HepG2 (cell line): ENCODE data around the gene AKTIP. TPM values are rescaled to one million over a fixed set of nuclear protein-coding genes. Genes with fewer than 3 reads are reported as not detected.

Experiments used
- ATAC-seq: fragments of 200-7000 bp; cut with Tn5 transposase; 3 replicates; pipeline ENCODE4 v1.9.1; 2020; ENCODE audit warnings: mild to moderate bottlenecking, moderate library complexity
- BruUV-seq: library from RNA; stranded (reverse); fragments of 400-500 nt; replicated peaks from 2 replicates; lab custom pipeline; 2021; lab: Mats Ljungman, UMichigan
- CTCF ChIA-PET: fragments of 300-600 bp; formaldehyde crosslinking; extraction: SDS; loops from one replicate; lab custom pipeline; 2021; ENCODE audit warnings: low total read pairs, inconsistent platforms, low intra/inter-chr PET ratio; lab: Yijun Ruan, JAX
- POLR2A ChIA-PET: fragments of 350-600 bp; sonication (Branson Sonifier 250); formaldehyde crosslinking; loops from one replicate; lab custom pipeline; 2020; ENCODE audit warnings: antibody characterized with exemption, inconsistent platforms; lab: Yijun Ruan, JAX
- DNase-seq: peaks from one replicate; pipeline ENCODE4 v3.0.0-alpha.2; 2015; ENCODE audit warnings: low spot score
- FAIRE-seq: peaks from 3 replicates; lab custom pipeline; 2011; peaks lifted over from hg19 to GRCh38; lab: Jason Lieb, UNC
- H2AFZ ChIP-seq: one replicate; pipeline ENCODE4 v1.6.1; 2011; ENCODE audit warnings: low read length, inconsistent platforms
- H3K27ac ChIP-seq: fragments of 300-600 bp; 3 replicates; pipeline ENCODE4 v1.8.0; 2011; ENCODE audit warnings: mixed run types, mild to moderate bottlenecking, mixed read lengths, low read length, inconsistent platforms; ENCODE audit not compliant: insufficient read depth; ENCODE audit errors: extremely low read length
- H3K27me3 ChIP-seq, 2 experiments: fragments of 200-600 bp in 1 of 2; 2 replicates in 1 of 2; 3 replicates in 1 of 2; pipeline versions ENCODE4 v1.6.0 to v1.8.0; 2011; ENCODE audit warnings: low read length in 2 of 2, mild to moderate bottlenecking in 2 of 2, moderate library complexity in 2 of 2, inconsistent platforms in 1 of 2; ENCODE audit not compliant: insufficient read depth in 2 of 2, control insufficient read depth in 1 of 2
- H3K36me3 ChIP-seq, 2 experiments: fragments of 200-600 bp in 1 of 2; replicated peaks in 1 of 2; 2 replicates in 1 of 2; 3 replicates in 1 of 2; pipeline versions ENCODE4 v1.5.1 to v1.8.0; 2011; ENCODE audit warnings: low read length in 2 of 2, inconsistent platforms in 1 of 2; ENCODE audit not compliant: insufficient read depth in 2 of 2, control insufficient read depth in 1 of 2
- H3K4me1 ChIP-seq: 2 replicates; pipeline ENCODE4 v1.5.1; 2012; ENCODE audit warnings: low read length, inconsistent platforms; ENCODE audit not compliant: insufficient read depth
- H3K4me2 ChIP-seq: 2 replicates; pipeline ENCODE4 v1.6.0; 2011; ENCODE audit warnings: low read depth, low read length, inconsistent platforms
- H3K4me3 ChIP-seq, 3 experiments: fragments of 200-600 bp in 1 of 3; sonication (generic), shearing (Covaris generic) in 1 of 3; replicated peaks in 1 of 3; 2 replicates each; pipeline ENCODE4 v1.5.1; 2011 to 2016; ENCODE audit warnings: low read length in 3 of 3, inconsistent platforms in 2 of 3, low read depth in 2 of 3, mild to moderate bottlenecking in 2 of 3, control low read depth in 1 of 3, mixed read lengths in 1 of 3; ENCODE audit not compliant: insufficient read depth in 1 of 3
- H3K79me2 ChIP-seq: one replicate; pipeline ENCODE4 v1.6.1; 2011; ENCODE audit warnings: low read length, inconsistent platforms; ENCODE audit not compliant: insufficient read depth
- H3K9ac ChIP-seq: 2 replicates; pipeline ENCODE4 v1.6.0; 2011; ENCODE audit warnings: mild to moderate bottlenecking, low read depth, low read length, inconsistent platforms; ENCODE audit not compliant: insufficient read depth
- H3K9me3 ChIP-seq: 2 replicates; pipeline ENCODE4 v1.5.1; 2012; ENCODE audit warnings: mild to moderate bottlenecking, low read length
- H4K20me1 ChIP-seq: 2 replicates; pipeline ENCODE4 v1.6.0; 2011; ENCODE audit warnings: inconsistent platforms, mild to moderate bottlenecking, low read length, moderate library complexity; ENCODE audit not compliant: insufficient read depth
- FOSL1 ChIP-seq: sonication (generic); formaldehyde crosslinking; IDR thresholded peaks from 2 replicates; pipeline ENCODE4 v1.9.0; 2021; ENCODE audit warnings: missing genetic modification reagents, borderline replicate concordance
- GPN1 ChIP-seq: sonication (generic); formaldehyde crosslinking; IDR thresholded peaks from 2 replicates; pipeline ENCODE4 v1.5.1; 2020; ENCODE audit warnings: missing genetic modification reagents, borderline replicate concordance
- JUNB ChIP-seq: sonication (generic); formaldehyde crosslinking; IDR thresholded peaks from 2 replicates; pipeline ENCODE4 v1.8.0; 2022; ENCODE audit warnings: missing genetic modification reagents, mild to moderate bottlenecking, borderline replicate concordance
- KAT7 ChIP-seq: IDR thresholded peaks from 2 replicates; pipeline ENCODE4 v1.6.1; 2018; ENCODE audit warnings: borderline replicate concordance, missing compliant biosample characterization
- NFATC3 ChIP-seq: sonication (generic); formaldehyde crosslinking; IDR thresholded peaks from 2 replicates; pipeline ENCODE4 v1.5.1; 2020; ENCODE audit warnings: mild to moderate bottlenecking, missing genetic modification reagents
- RXRB ChIP-seq: IDR thresholded peaks from 2 replicates; pipeline ENCODE4 v1.6.1; 2016; ENCODE audit warnings: borderline replicate concordance, missing genetic modification reagents, missing compliant biosample characterization
- ZNF232 ChIP-seq: sonication (generic); formaldehyde crosslinking; IDR thresholded peaks from 2 replicates; pipeline ENCODE4 v1.4.0; 2020; ENCODE audit warnings: missing genetic modification reagents, borderline replicate concordance
- ZNF557 ChIP-seq: sonication (generic); formaldehyde crosslinking; IDR thresholded peaks from 2 replicates; pipeline ENCODE4 v1.4.0; 2020; ENCODE audit warnings: missing genetic modification reagents
- ZNF567 ChIP-seq: sonication (generic); formaldehyde crosslinking; IDR thresholded peaks from 2 replicates; pipeline ENCODE4 v1.8.1; 2023; ENCODE audit warnings: mild to moderate bottlenecking, missing genetic modification reagents, borderline replicate concordance
- ZNF605 ChIP-seq: sonication (generic); formaldehyde crosslinking; IDR thresholded peaks from 2 replicates; pipeline ENCODE4 v1.8.0; 2022; ENCODE audit warnings: mild to moderate bottlenecking, missing genetic modification reagents
- ZSCAN31 ChIP-seq: sonication (generic); formaldehyde crosslinking; IDR thresholded peaks from 2 replicates; pipeline ENCODE4 v1.5.0; 2020; ENCODE audit warnings: low read depth, mild to moderate bottlenecking, missing genetic modification reagents
- WGBS: methylation state at CpG from one replicate; pipeline ENCODE4 v1.1.6; 2017; ENCODE audit warnings: low lambda C conversion rate; 5-methylcytosine and 5-hydroxymethylcytosine counted together
- in situ Hi-C: cut with HindIII; loops from 2 replicates; pipeline ENCODE4 v1.10.0; 2017; ENCODE audit warnings: low pct_unique_long_range_greater_than_20kb; ENCODE audit not compliant: extremely low pct_ligation_motif_present
- intact Hi-C: fragments of 100-400 bp; cut with micrococcal nuclease; formaldehyde crosslinking; loops from one replicate; pipeline ENCODE4 v1.10.0; 2022; ENCODE audit not compliant: unreplicated experiment
- polyA plus RNA-seq, 8 experiments: library from polyadenylated mRNA; depleted of rRNA in 3 of 8; stranded (reverse) in 7 of 8; unstranded in 1 of 8; fragments of >200 nt; fragmentation: Illumina TruSeq in 4 of 8; extraction: Trizol in 4 of 8; gene quantifications; 2 replicates each; pipeline versions ENCODE4 v1.2.1 to v1.2.3, GENCODE V29; 2011 to 2016; ENCODE audit warnings: low read depth in 4 of 8, missing spikeins in 1 of 8, mixed read lengths in 1 of 8; ENCODE audit not compliant: insufficient read depth in 1 of 8
- total RNA-seq, 5 experiments: library from RNA; depleted of rRNA; stranded (reverse); fragments of >200 nt; fragmentation: Illumina TruSeq; extraction: Trizol; gene quantifications; 2 replicates each; pipeline ENCODE4 v1.2.3, GENCODE V29; 2016; ENCODE audit warnings: low read depth in 1 of 5
- TF ChIP-seq, protein P1 (sequence below): sonication (generic); formaldehyde crosslinking; conservative IDR thresholded peaks from 2 replicates; pipeline ENCODE4 v1.8.0; 2022; ENCODE audit warnings: mild to moderate bottlenecking, moderate library complexity, missing genetic modification reagents
- TF ChIP-seq, protein P2 (sequence below): sonication (generic); formaldehyde crosslinking; IDR thresholded peaks from 2 replicates; pipeline ENCODE4 v1.4.0; 2020; ENCODE audit warnings: mild to moderate bottlenecking, missing genetic modification reagents, borderline replicate concordance

Gene AKTIP
- total and polyA plus RNA-seq, 2 of the 13 experiments (the other 11 are each of a cell fraction or from before 2014, with no cell fraction given), result 28.8 to 49.0 TPM

- TF ChIP-seq NFATC3 (CRISPR knock-in tag) (0 out of 2 replicates have a peak, but pooled peaks have one; percentile 38), ZSCAN31 (CRISPR knock-in tag) (0 out of 2 replicates have a peak, but pooled peaks have one; percentile 19)
Observed at GRCh38 chr16:53503991-53504663, 1.1 kb upstream of the AKTIP start (continued).

DNA sequence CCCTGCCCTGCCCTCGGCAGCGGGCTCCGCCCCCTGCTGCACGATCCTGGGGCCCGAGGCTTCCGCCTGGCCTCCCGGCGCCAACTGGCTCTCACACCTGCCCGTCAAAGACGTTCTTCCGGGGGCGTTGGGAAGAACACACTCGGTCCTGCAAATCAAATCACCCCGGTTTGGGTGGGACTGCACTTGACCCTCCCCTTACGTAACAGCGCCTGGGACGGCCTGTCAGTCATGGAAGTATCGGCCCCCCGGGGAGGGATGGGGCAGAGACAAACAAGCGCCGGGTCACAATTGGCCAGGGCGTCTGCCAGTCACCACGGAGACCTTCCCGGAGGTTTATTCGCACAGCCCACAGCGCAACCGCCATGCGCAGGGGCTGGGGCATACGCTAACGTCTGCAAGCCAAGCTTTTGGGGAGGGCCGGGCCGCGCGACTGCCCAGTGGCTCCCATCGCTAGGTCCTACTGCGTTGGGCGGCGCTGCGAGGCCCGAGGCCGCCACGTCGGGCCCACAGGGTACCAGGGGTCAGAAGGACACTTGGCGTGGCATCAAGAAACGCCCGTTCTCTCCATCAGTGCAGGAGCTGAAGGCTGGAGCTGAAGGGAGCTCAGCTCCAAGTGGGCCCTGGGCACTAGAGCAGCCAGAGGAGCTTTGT lies 388 bp upstream of the AKTIP start:
- ChIA-PET POLR2A (interaction anchor here (0.6 to 2.5 kb wide), 15 partner anchors 8 to 782 kb away, joined by 3 to 23 read pairs (median 3); partner anchors contain the start of genes CHD9, FTO, RBL2 and RPGRIP1L), CTCF (interaction anchor here (1.3 kb wide), 1 partner anchor 44 kb away, joined by 3 read pairs; no protein-coding TSS in a partner anchor)
- H3K79me2 ChIP-seq, result peaks cover 14% of the 10 kb centered on the region
- BruUV-seq, result no TSS peak
- intact Hi-C loops, result no loop called here
- H3K27me3 ChIP-seq, result no peaks in the 10 kb centered on the region; a peak in 1 of 5 replicates
- peak overlapping the region; percentile 73 for H3K9ac ChIP-seq
- H3K4me3 ChIP-seq, result peak overlapping the region; percentile 73 to 94 (median 92)
- peak; percentile 99 for FAIRE-seq
- H3K4me1 ChIP-seq, result peaks cover 26% of the 10 kb centered on the region
- H4K20me1 ChIP-seq, result no peaks in the 10 kb centered on the region
- no peaks in the 10 kb centered on the region for H3K9me3 ChIP-seq
- no peak overlapping the region for H2AFZ ChIP-seq
- peak; percentile 100 for DNase-seq
- peak overlapping the region; percentile 71 for H3K27ac ChIP-seq
- in situ Hi-C loops, result no loop called here
- ATAC-seq, result peak; percentile 93
- H3K36me3 ChIP-seq, result peaks cover 0 to 4% of the 10 kb centered on the region in 2 experiments; a peak in 1 of 5 replicates
- peak overlapping the region; percentile 97 for H3K4me2 ChIP-seq
- WGBS, result 0% methylated on average over 14 of the region's 46 CpGs
- TF ChIP-seq ZNF557 (CRISPR knock-in tag) (0 out of 2 replicates have a peak, but pooled peaks have one; percentile 70), RXRB (CRISPR knock-in tag) (peak; percentile 81), ZNF605 (peak; percentile 78), ZNF232 (CRISPR knock-in tag) (peak; percentile 78), JUNB (CRISPR knock-in tag) (no peak), GPN1 (CRISPR knock-in tag) (0 out of 2 replicates have a peak, but pooled peaks have one; percentile 52), KAT7 (CRISPR knock-in tag) (peak; percentile 78), ZNF567 (CRISPR knock-in tag) (no peak), FOSL1 (CRISPR knock-in tag) (peak; percentile 18; the same call in 1 of the 2 replicates)
- TF ChIP-seq, protein P1, sequence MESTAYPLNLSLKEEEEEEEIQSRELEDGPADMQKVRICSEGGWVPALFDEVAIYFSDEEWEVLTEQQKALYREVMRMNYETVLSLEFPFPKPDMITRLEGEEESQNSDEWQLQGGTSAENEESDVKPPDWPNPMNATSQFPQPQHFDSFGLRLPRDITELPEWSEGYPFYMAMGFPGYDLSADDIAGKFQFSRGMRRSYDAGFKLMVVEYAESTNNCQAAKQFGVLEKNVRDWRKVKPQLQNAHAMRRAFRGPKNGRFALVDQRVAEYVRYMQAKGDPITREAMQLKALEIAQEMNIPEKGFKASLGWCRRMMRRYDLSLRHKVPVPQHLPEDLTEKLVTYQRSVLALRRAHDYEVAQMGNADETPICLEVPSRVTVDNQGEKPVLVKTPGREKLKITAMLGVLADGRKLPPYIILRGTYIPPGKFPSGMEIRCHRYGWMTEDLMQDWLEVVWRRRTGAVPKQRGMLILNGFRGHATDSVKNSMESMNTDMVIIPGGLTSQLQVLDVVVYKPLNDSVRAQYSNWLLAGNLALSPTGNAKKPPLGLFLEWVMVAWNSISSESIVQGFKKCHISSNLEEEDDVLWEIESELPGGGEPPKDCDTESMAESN (CRISPR knock-in tag), result peak; percentile 71; the same call in 1 of the 2 replicates
- TF ChIP-seq, protein P2, sequence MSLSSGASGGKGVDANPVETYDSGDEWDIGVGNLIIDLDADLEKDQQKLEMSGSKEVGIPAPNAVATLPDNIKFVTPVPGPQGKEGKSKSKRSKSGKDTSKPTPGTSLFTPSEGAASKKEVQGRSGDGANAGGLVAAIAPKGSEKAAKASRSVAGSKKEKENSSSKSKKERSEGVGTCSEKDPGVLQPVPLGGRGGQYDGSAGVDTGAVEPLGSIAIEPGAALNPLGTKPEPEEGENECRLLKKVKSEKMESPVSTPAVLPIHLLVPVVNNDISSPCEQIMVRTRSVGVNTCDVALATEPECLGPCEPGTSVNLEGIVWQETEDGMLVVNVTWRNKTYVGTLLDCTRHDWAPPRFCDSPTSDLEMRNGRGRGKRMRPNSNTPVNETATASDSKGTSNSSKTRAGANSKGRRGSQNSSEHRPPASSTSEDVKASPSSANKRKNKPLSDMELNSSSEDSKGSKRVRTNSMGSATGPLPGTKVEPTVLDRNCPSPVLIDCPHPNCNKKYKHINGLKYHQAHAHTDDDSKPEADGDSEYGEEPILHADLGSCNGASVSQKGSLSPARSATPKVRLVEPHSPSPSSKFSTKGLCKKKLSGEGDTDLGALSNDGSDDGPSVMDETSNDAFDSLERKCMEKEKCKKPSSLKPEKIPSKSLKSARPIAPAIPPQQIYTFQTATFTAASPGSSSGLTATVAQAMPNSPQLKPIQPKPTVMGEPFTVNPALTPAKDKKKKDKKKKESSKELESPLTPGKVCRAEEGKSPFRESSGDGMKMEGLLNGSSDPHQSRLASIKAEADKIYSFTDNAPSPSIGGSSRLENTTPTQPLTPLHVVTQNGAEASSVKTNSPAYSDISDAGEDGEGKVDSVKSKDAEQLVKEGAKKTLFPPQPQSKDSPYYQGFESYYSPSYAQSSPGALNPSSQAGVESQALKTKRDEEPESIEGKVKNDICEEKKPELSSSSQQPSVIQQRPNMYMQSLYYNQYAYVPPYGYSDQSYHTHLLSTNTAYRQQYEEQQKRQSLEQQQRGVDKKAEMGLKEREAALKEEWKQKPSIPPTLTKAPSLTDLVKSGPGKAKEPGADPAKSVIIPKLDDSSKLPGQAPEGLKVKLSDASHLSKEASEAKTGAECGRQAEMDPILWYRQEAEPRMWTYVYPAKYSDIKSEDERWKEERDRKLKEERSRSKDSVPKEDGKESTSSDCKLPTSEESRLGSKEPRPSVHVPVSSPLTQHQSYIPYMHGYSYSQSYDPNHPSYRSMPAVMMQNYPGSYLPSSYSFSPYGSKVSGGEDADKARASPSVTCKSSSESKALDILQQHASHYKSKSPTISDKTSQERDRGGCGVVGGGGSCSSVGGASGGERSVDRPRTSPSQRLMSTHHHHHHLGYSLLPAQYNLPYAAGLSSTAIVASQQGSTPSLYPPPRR (CRISPR knock-in tag), result no peak
